HCT116 (cell line): ENCODE data around the gene KIF25. TPM values are rescaled to one million over a fixed set of nuclear protein-coding genes. Genes with fewer than 3 reads are reported as not detected.
"Not testable (repeated sequence)": the region's sequence is repeated elsewhere in the genome, so short reads cannot be mapped to it uniquely, and the experiment has no call there.

ENCODE experiments used
- ATAC-seq: fragments of 200-7000 bp; cut with Tn5 transposase; 2 replicates; pipeline ENCODE4 v1.9.1; 2020; ENCODE audit warnings: mild to moderate bottlenecking, moderate library complexity
- BruUV-seq: library from RNA; stranded (reverse); fragments of 400-500 nt; replicated peaks from 2 replicates; lab custom pipeline; 2021; lab: Mats Ljungman, UMichigan
- CTCF ChIA-PET: fragments of 300-600 bp; sonication (Branson Sonifier 250); formaldehyde crosslinking; loops from one replicate; lab custom pipeline; 2021; ENCODE audit warnings: antibody characterized with exemption; lab: Charles Lee
- POLR2A ChIA-PET: fragments of 300-600, 350-600 bp; sonication (Branson Sonifier 250); formaldehyde crosslinking; loops from one replicate; lab custom pipeline; 2021; ENCODE audit warnings: antibody characterized with exemption; lab: Charles Lee
- RAD21 ChIA-PET, 2 experiments: fragments of 300-600 bp; sonication (Branson Sonifier 250); formaldehyde crosslinking; loops; one replicate each; lab custom pipeline; 2023; ENCODE audit warnings: low total read pairs in 2 of 2; ENCODE audit not compliant: uncharacterized antibody in 2 of 2, unreplicated experiment in 2 of 2, low non-redundant PET in 1 of 2; lab: Charles Lee
- DNase-seq: peaks from one replicate; pipeline ENCODE4 v3.0.0-alpha.2; 2010; ENCODE audit warnings: low read depth, low spot score
- H2AFZ ChIP-seq: fragments of 200-600 bp; shearing (Covaris generic), sonication (generic); 2 replicates; pipeline ENCODE4 v1.6.1; 2017; ENCODE audit warnings: low read depth, mixed run types, mixed read lengths, antibody characterized with exemption, low read length; ENCODE audit not compliant: poor library complexity, severe bottlenecking
- H3K27ac ChIP-seq: 2 replicates; pipeline ENCODE4 v1.5.1; 2012; ENCODE audit warnings: low read depth, low read length
- H3K27me3 ChIP-seq: fragments of 200-600 bp; sonication (generic); 2 replicates; pipeline ENCODE4 v1.6.1; 2016; ENCODE audit warnings: mixed run types, low read length, mixed read lengths; ENCODE audit not compliant: insufficient read depth
- H3K36me3 ChIP-seq, 2 experiments: fragments of 200-500 bp in 1 of 2; fragments of 200-600 bp in 1 of 2; sonication (Bioruptor generic) in 1 of 2; sonication (generic) in 1 of 2; 2 replicates each; pipeline versions ENCODE4 v1.5.1 to v1.6.1; 2014 to 2016; ENCODE audit warnings: low read length in 2 of 2, inconsistent platforms in 1 of 2, mixed read lengths in 1 of 2, mixed run types in 1 of 2; ENCODE audit not compliant: insufficient read depth in 2 of 2, control insufficient read depth in 1 of 2
- H3K4me1 ChIP-seq, 2 experiments: fragments of 200-600 bp in 1 of 2; sonication (generic) in 1 of 2; 2 replicates each; pipeline versions ENCODE4 v1.5.1 to v1.6.1; 2012 to 2017; ENCODE audit warnings: low read length in 2 of 2, inconsistent platforms in 1 of 2, mild to moderate bottlenecking in 1 of 2, mixed read lengths in 1 of 2, mixed run types in 1 of 2, moderate library complexity in 1 of 2; ENCODE audit not compliant: insufficient read depth in 2 of 2, control insufficient read depth in 1 of 2
- H3K4me2 ChIP-seq: fragments of 200-600 bp; sonication (generic); 2 replicates; pipeline ENCODE4 v1.6.1; 2017; ENCODE audit warnings: mixed run types, low read length, mixed read lengths
- H3K4me3 ChIP-seq, 2 experiments: fragments of 200-600 bp in 1 of 2; sonication (generic) in 1 of 2; replicated peaks in 1 of 2; 2 replicates each; pipeline ENCODE4 v1.5.1; 2011 to 2016; ENCODE audit warnings: low read length in 2 of 2, control low read depth in 1 of 2, low read depth in 1 of 2, mild to moderate bottlenecking in 1 of 2, mixed read lengths in 1 of 2, mixed run types in 1 of 2
- H3K79me2 ChIP-seq: fragments of 200-600 bp; sonication (generic); 2 replicates; pipeline ENCODE4 v1.6.1; 2017; ENCODE audit warnings: mild to moderate bottlenecking, mixed run types, low read length, moderate library complexity, mixed read lengths; ENCODE audit not compliant: insufficient read depth
- H3K9ac ChIP-seq: fragments of 200-600 bp; sonication (generic); 2 replicates; pipeline ENCODE4 v1.6.1; 2016; ENCODE audit warnings: low read length, mixed read lengths
- H3K9me2 ChIP-seq: fragments of 200-600 bp; sonication (generic), shearing (Covaris generic); 2 replicates; pipeline ENCODE4 v1.6.1; 2017; ENCODE audit warnings: mixed run types, mild to moderate bottlenecking, moderate library complexity; ENCODE audit not compliant: insufficient read depth
- H3K9me3 ChIP-seq, 2 experiments: fragments of 200-500 bp in 1 of 2; fragments of 200-600 bp in 1 of 2; sonication (Bioruptor generic) in 1 of 2; sonication (generic) in 1 of 2; 2 replicates each; pipeline ENCODE4 v1.6.1; 2014 to 2017; ENCODE audit warnings: low read length in 2 of 2, mixed read lengths in 2 of 2, inconsistent platforms in 1 of 2, low read depth in 1 of 2, mild to moderate bottlenecking in 1 of 2, mixed run types in 1 of 2, moderate library complexity in 1 of 2; ENCODE audit not compliant: control insufficient read depth in 1 of 2, insufficient read depth in 1 of 2
- H4K20me1 ChIP-seq: fragments of 200-600 bp; sonication (generic), shearing (Covaris generic); 2 replicates; pipeline ENCODE4 v1.6.1; 2017; ENCODE audit warnings: mixed run types, mild to moderate bottlenecking, moderate library complexity; ENCODE audit not compliant: insufficient read depth
- CBX3 ChIP-seq: IDR thresholded peaks from 2 replicates; pipeline ENCODE4 v1.6.1; 2012; ENCODE audit warnings: low read depth
- CEBPB ChIP-seq: IDR thresholded peaks from 2 replicates; pipeline ENCODE4 v1.6.1; 2012; ENCODE audit warnings: low read depth
- CTCF ChIP-seq, 3 experiments: fragments of 200-600 bp in 1 of 3; sonication (generic) in 1 of 3; IDR thresholded peaks in 2 of 3; conservative IDR thresholded peaks in 1 of 3; 2 replicates each; pipeline ENCODE4 v1.5.1; 2012 to 2017; ENCODE audit warnings: low read depth in 2 of 3, low read length in 2 of 3, antibody characterized with exemption in 1 of 3, borderline replicate concordance in 1 of 3, control low read depth in 1 of 3, mild to moderate bottlenecking in 1 of 3, mixed read lengths in 1 of 3, mixed run types in 1 of 3, moderate library complexity in 1 of 3; ENCODE audit not compliant: insufficient read depth in 1 of 3
- EGR1 ChIP-seq: IDR thresholded peaks from 2 replicates; pipeline ENCODE4 v1.6.1; 2012; ENCODE audit warnings: low read depth
- ELF1 ChIP-seq: IDR thresholded peaks from 2 replicates; pipeline ENCODE4 v1.6.1; 2012; ENCODE audit warnings: low read depth, borderline replicate concordance
- EZH2 ChIP-seq: fragments of 200-600 bp; sonication (generic); IDR thresholded peaks from 2 replicates; pipeline ENCODE4 v1.6.1; 2017; ENCODE audit warnings: antibody characterized with exemption, mixed run types
- EZH2phosphoT487 ChIP-seq: fragments of 200-600 bp; IDR thresholded peaks from 2 replicates; pipeline ENCODE4 v1.6.1; 2018; ENCODE audit warnings: antibody characterized with exemption, borderline replicate concordance
- FOSL1 ChIP-seq: IDR thresholded peaks from 2 replicates; pipeline ENCODE4 v1.6.1; 2012; ENCODE audit warnings: low read depth
- JUND ChIP-seq: IDR thresholded peaks from 2 replicates; pipeline ENCODE4 v1.6.1; 2012
- POLR2A ChIP-seq: IDR thresholded peaks from 2 replicates; pipeline ENCODE4 v1.7.0; 2011; ENCODE audit warnings: borderline replicate concordance; ENCODE audit not compliant: insufficient read depth, insufficient read length; ENCODE audit errors: extremely low read depth
- POLR2AphosphoS5 ChIP-seq: IDR thresholded peaks from 2 replicates; pipeline ENCODE4 v1.6.1; 2011; ENCODE audit warnings: mild to moderate bottlenecking, low read depth, low read length, moderate library complexity
- RAD21 ChIP-seq: IDR thresholded peaks from 2 replicates; pipeline ENCODE4 v1.6.1; 2012; ENCODE audit warnings: low read depth, mild to moderate bottlenecking
- SIN3A ChIP-seq: IDR thresholded peaks from 2 replicates; pipeline ENCODE4 v1.6.1; 2012; ENCODE audit warnings: low read depth
- SP1 ChIP-seq: IDR thresholded peaks from 2 replicates; pipeline ENCODE4 v1.6.1; 2012; ENCODE audit warnings: low read depth
- SRF ChIP-seq: IDR thresholded peaks from 2 replicates; pipeline ENCODE4 v1.6.1; 2012; ENCODE audit warnings: low read depth
- YY1 ChIP-seq: IDR thresholded peaks from 2 replicates; pipeline ENCODE4 v1.6.1; 2011; ENCODE audit warnings: low read length, low read depth, moderate library complexity, mild to moderate bottlenecking; ENCODE audit not compliant: insufficient replicate concordance; ENCODE audit errors: extremely low read depth
- ZFX ChIP-seq: fragments of 450-650 bp; IDR thresholded peaks from 2 replicates; pipeline ENCODE4 v1.6.1; 2017
- ZNF274 ChIP-seq: fragments of 200-500 bp; sonication (Bioruptor generic); IDR thresholded peaks from 2 replicates; pipeline ENCODE4 v1.6.1; 2014; ENCODE audit warnings: mild to moderate bottlenecking, low read depth, low read length, inconsistent platforms
- intact Hi-C: fragments of 100-400 bp; cut with micrococcal nuclease; formaldehyde crosslinking; loops from 2 replicates; pipeline ENCODE4 v1.10.0; 2022
- total RNA-seq: library from RNA; stranded (reverse); gene quantifications from one replicate; pipeline ENCODE4 v1.2.1, GENCODE V29; 2021; ENCODE audit not compliant: unreplicated experiment
- TF ChIP-seq, protein P1 (sequence below): IDR thresholded peaks from 2 replicates; pipeline ENCODE4 v1.6.1; 2012; ENCODE audit warnings: low read depth
- TF ChIP-seq, protein P2 (sequence below): IDR thresholded peaks from 2 replicates; pipeline ENCODE4 v1.6.1; 2012

KIF25 gene
- total RNA-seq, 1 experiment from 2014 or later = not detected

- Histone ChIP-seq H3K27me3 (peaks cover 42% of the 10 kb centered on the region), H3K4me3 (no peak overlapping the region), H3K36me3 (no peaks in the 10 kb centered on the region), H3K4me1 (no peaks in the 10 kb centered on the region), H3K9ac (no peak overlapping the region), H2AFZ (no peak overlapping the region), H3K4me2 (no peak overlapping the region), H3K27ac (no peak overlapping the region), H3K9me3 (no peaks in the 10 kb centered on the region), H4K20me1 (no peaks in the 10 kb centered on the region), H3K79me2 (no peaks in the 10 kb centered on the region), H3K9me2 (no peaks in the 10 kb centered on the region)
- no peak for DNase-seq
- ChIA-PET CTCF (no interaction called here), RAD21 (no interaction called here), POLR2A (no interaction called here)
- TF ChIP-seq, protein P1, sequence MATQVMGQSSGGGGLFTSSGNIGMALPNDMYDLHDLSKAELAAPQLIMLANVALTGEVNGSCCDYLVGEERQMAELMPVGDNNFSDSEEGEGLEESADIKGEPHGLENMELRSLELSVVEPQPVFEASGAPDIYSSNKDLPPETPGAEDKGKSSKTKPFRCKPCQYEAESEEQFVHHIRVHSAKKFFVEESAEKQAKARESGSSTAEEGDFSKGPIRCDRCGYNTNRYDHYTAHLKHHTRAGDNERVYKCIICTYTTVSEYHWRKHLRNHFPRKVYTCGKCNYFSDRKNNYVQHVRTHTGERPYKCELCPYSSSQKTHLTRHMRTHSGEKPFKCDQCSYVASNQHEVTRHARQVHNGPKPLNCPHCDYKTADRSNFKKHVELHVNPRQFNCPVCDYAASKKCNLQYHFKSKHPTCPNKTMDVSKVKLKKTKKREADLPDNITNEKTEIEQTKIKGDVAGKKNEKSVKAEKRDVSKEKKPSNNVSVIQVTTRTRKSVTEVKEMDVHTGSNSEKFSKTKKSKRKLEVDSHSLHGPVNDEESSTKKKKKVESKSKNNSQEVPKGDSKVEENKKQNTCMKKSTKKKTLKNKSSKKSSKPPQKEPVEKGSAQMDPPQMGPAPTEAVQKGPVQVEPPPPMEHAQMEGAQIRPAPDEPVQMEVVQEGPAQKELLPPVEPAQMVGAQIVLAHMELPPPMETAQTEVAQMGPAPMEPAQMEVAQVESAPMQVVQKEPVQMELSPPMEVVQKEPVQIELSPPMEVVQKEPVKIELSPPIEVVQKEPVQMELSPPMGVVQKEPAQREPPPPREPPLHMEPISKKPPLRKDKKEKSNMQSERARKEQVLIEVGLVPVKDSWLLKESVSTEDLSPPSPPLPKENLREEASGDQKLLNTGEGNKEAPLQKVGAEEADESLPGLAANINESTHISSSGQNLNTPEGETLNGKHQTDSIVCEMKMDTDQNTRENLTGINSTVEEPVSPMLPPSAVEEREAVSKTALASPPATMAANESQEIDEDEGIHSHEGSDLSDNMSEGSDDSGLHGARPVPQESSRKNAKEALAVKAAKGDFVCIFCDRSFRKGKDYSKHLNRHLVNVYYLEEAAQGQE = no peak
- no peak for TF ChIP-seq ELF1
- no peak for TF ChIP-seq RAD21
- no peak for TF ChIP-seq JUND
- TF ChIP-seq, protein P2, sequence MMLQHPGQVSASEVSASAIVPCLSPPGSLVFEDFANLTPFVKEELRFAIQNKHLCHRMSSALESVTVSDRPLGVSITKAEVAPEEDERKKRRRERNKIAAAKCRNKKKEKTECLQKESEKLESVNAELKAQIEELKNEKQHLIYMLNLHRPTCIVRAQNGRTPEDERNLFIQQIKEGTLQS = no peak
- TF ChIP-seq CTCF (IDR thresholded peaks at IDR 0.05 in 2 of 3, conservative IDR thresholded peaks at IDR 0.05 in 1 of 3; ENCODE audit: borderline replicate concordance in 1 of 3, insufficient read depth in 1 of 3, low read depth in 2 of 3, low read length in 2 of 3) = no peak
- TF ChIP-seq CBX3 = no peak
- TF ChIP-seq YY1 = no peak
- TF ChIP-seq SRF = no peak
- no peak for TF ChIP-seq ZFX
- TF ChIP-seq EGR1 = no peak
- no peak for TF ChIP-seq SP1
- no peak for TF ChIP-seq SIN3A
- TF ChIP-seq POLR2AphosphoS5 = no peak
- no peak for TF ChIP-seq POLR2A
- no peak for TF ChIP-seq ZNF274
- TF ChIP-seq EZH2 = no peak
- TF ChIP-seq FOSL1 = no peak
- no peak for TF ChIP-seq CEBPB
- TF ChIP-seq EZH2phosphoT487 = no peak
- BruUV-seq = no TSS peak
- intact Hi-C loops = no loop called here
- no peak for ATAC-seq
Measured at GRCh38 chr6:168001029-168001332, 3.5 kb downstream of the KIF25 start.

GRCh38 chr6:168001514-168001913, 4.0 kb downstream of the KIF25 start:
- peaks cover 47% of the 10 kb centered on the region for H3K27me3 ChIP-seq
- BruUV-seq, intact Hi-C loops: not testable (repeated sequence)

More at GRCh38 chr6:168001514-168001913, 4.0 kb downstream of the KIF25 start:
- H3K9ac ChIP-seq, RAD21 ChIA-PET, H3K4me2 ChIP-seq, CTCF ChIA-PET, DNase-seq, H3K4me3 ChIP-seq, ATAC-seq, H3K36me3 ChIP-seq, POLR2A ChIA-PET, H3K27ac ChIP-seq, H4K20me1 ChIP-seq, H3K79me2 ChIP-seq, H3K4me1 ChIP-seq, H2AFZ ChIP-seq, H3K9me3 ChIP-seq, H3K9me2 ChIP-seq: not testable (repeated sequence)
